Mononuclear cell (primary cell): Measurements from ENCODE around the gene OSBPL6. TPM values are rescaled to one million over a fixed set of nuclear protein-coding genes. Genes with fewer than 3 reads are reported as not detected.
"Not testable (repeated sequence)": the region's sequence is repeated elsewhere in the genome, so short reads cannot be mapped to it uniquely, and the experiment has no call there.

Experiments
- H3K27me3 ChIP-seq: 2 replicates; pipeline ENCODE4 v1.6.0; 2011; ENCODE audit warnings: low read length, control low read depth; ENCODE audit not compliant: insufficient read depth
- H3K4me1 ChIP-seq: 2 replicates; pipeline ENCODE4 v1.5.1; 2011; ENCODE audit warnings: mild to moderate bottlenecking, low read length, control low read depth; ENCODE audit not compliant: insufficient read depth
- H3K4me3 ChIP-seq: 2 replicates; pipeline ENCODE4 v1.5.1; 2011; ENCODE audit warnings: mild to moderate bottlenecking, low read length, moderate library complexity
- H3K9me3 ChIP-seq: 2 replicates; pipeline ENCODE4 v1.5.1; 2011; ENCODE audit warnings: low read depth, mild to moderate bottlenecking, control low read depth, low read length
- total RNA-seq: library from RNA; depleted of rRNA; stranded (reverse); fragments of >200 nt; gene quantifications from one replicate; pipeline ENCODE4 v1.2.3, GENCODE V29; 2012

Gene OSBPL6
- total RNA-seq, 1 donor = 0.21 TPM

DNA sequence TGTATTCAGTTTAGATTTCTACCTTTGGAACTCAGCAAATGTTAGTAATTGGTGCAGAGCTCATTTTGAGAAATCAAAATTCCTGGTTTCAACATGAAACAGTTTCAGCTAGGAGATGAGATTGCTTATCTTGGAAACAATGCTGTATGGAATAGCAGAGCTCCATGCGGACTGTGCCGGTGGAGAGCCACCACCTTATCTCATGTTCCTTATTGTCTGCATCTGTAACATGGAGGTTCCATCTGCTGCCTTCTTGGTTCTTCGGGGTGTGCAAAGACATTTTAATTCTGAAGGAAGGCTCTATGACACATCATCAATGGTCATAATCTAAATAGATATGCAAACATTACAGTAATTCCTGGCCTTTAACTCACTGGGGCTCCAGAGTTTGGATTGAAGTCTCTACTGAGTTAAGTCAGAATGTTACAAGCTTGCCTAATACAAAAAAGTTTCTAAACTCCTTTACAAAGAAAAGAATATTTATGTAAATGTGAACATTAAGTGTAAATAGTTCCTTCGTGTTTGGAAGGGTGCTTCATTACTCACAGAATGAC is 191.4 kb downstream of the OSBPL6 start:
- Histone ChIP-seq H3K4me1 (no peaks in the 10 kb centered on the region), H3K27me3 (no peaks in the 10 kb centered on the region), H3K4me3 (no peak overlapping the region), H3K9me3 (no peaks in the 10 kb centered on the region)

GRCh38 chr2:178386986-178387597 is 192.8 kb downstream of the OSBPL6 start:
- H3K9me3 ChIP-seq = no peaks in the 10 kb centered on the region
- no peak overlapping the region for H3K4me3 ChIP-seq
- H3K27me3 ChIP-seq = no peaks in the 10 kb centered on the region
- H3K4me1 ChIP-seq = no peaks in the 10 kb centered on the region

DNA sequence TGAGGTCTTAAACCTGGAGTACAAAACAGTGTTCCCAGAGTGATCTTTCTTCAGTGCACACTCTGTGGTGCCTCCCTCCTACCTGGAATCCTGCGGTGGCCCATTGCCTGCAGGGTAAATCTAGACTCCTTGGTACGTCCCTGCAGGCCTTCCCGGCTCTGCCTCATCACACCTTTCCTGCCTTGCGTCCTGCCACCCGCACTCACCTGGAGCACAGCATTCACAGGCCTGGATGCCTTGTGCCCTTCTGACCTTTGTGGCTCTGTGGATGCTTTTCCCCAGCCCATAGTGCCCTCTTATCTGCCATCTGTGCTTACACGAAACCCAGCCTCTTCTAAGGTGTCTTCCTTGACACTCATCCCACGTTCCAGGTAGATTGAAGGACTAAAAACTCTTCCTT is 194.0 kb downstream of the OSBPL6 start:
- Histone ChIP-seq H3K4me3 (no peak overlapping the region), H3K4me1 (no peaks in the 10 kb centered on the region), H3K9me3 (no peaks in the 10 kb centered on the region)

GRCh38 chr2:178391701-178392100 is 197.4 kb downstream of the OSBPL6 start:
- Histone ChIP-seq H3K4me1 (no peaks in the 10 kb centered on the region), H3K4me3 (no peak overlapping the region), H3K27me3 (no peaks in the 10 kb centered on the region), H3K9me3 (no peaks in the 10 kb centered on the region)

More for the DNA sequence above, 194.0 kb downstream of the OSBPL6 start:
- no peaks in the 10 kb centered on the region for H3K27me3 ChIP-seq

DNA sequence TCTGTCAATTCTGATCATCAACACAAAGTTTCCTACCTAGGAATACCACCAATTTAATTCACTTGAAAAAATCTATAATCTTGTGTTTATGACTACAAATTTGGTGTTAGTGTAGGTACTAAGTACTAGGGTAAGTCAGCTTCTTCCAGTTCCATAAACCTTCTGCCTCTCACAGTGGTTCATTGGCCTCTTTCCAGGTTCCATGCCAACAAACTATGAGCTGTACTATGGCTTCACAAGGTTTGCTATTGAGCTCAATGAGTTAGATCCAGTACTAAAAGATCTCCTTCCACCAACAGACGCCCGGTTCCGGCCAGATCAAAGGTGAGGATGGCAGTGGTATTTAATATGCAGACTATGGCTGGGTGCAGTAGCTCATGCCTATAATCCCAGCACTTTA is 197.9 kb downstream of the OSBPL6 start:
- Histone ChIP-seq H3K27me3 (no peaks in the 10 kb centered on the region), H3K9me3 (no peaks in the 10 kb centered on the region), H3K4me3 (no peak overlapping the region), H3K4me1 (no peaks in the 10 kb centered on the region)

- Histone ChIP-seq H3K4me3 (no peak overlapping the region), H3K4me1 (no peaks in the 10 kb centered on the region), H3K27me3 (no peaks in the 10 kb centered on the region), H3K9me3 (no peaks in the 10 kb centered on the region)
Measured at GRCh38 chr2:178394859-178395258, 200.5 kb downstream of the OSBPL6 start.

DNA sequence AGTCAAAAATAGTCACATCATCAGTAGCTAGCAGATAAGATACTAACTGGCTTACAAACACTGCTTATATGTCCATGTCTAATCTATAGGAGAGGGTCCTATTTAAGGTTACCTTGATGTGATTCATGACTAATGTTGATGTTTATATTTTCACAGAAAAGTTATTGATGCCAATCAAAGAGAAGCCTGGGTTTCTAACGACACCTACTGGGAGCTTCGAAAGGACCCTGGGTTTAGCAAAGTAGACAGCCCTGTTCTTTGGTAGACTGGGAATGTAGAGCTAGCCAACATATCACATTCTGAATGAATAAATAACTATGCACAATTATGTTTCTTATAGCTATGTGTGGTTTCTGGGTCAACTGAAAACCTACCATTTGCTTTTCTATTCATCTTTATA is 201.0 kb downstream of the OSBPL6 start:
- Histone ChIP-seq H3K4me3 (no peak overlapping the region), H3K4me1 (no peaks in the 10 kb centered on the region), H3K27me3 (no peaks in the 10 kb centered on the region), H3K9me3 (no peaks in the 10 kb centered on the region)

GRCh38 chr2:178395941-178396570 is 201.7 kb downstream of the OSBPL6 start:
- no peak overlapping the region for H3K4me3 ChIP-seq
- H3K9me3 ChIP-seq = no peaks in the 10 kb centered on the region
- no peaks in the 10 kb centered on the region for H3K4me1 ChIP-seq
- H3K27me3 ChIP-seq = no peaks in the 10 kb centered on the region

DNA sequence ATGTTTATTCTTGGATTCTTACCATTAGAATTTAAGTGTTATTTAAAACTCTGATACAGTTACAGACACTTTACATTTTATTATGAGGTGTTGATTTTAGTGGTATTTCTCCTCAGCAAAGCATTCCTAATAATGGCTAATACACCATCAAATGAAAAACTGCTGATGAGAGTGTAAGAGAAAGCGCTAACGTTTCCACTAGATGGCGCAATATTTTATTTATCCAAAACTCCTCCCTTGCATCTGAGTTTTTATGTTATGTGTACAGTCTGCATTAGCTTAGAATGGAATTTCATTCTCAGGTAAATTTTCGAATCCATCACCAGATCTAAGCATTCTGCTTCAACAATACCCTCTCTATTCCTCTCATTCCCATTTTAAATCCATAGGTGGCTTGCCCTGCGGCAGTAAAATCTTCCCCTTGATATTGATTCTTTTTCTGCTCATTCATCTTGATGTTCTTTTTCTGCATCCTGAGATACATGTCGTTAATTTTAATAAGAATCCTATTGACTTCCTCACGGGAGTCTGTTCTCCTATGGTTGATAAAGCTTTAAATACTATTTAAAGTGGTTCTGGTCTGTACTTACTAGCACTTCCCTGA is 202.8 kb downstream of the OSBPL6 start:
- no peaks in the 10 kb centered on the region for H3K9me3 ChIP-seq
- H3K27me3 ChIP-seq = no peaks in the 10 kb centered on the region
- no peaks in the 10 kb centered on the region for H3K4me1 ChIP-seq
- H3K4me3 ChIP-seq = no peak overlapping the region

- H3K4me1 ChIP-seq = no peaks in the 10 kb centered on the region
Measured at GRCh38 chr2:178401994-178402437, 207.7 kb downstream of the OSBPL6 start.

DNA sequence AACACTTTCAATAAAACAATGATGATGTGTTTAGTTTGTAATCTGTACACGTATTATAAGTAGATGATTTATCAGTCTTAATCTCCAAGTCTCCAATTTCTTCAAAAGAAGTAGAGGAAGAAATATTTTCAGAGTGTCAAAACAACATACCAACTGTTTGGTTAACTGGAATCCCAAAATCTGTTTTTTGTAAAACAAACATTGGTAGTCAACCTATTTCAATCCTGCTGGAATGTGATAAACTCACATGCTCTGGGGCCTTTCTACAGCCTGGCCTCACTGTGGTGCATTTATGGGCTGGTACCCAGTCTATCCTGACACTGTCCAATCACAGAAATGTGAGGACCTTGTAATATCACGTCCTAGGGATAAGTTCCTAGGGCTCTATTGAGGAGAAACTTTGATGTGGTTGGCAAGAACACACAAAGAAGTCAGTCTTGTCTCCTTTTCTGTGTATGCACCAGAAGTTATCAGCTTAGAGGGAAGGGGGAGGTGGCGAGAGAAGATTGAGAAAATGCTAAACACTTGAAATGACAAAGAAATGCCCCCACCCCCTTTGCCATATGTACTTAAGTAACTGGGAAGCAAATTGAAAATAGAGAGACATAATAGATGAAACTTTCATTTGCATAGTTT is 209.5 kb downstream of the OSBPL6 start:
- Histone ChIP-seq H3K4me1 (no peaks in the 10 kb centered on the region), H3K4me3 (no peak overlapping the region), H3K9me3 (no peaks in the 10 kb centered on the region), H3K27me3 (no peaks in the 10 kb centered on the region)

More at GRCh38 chr2:178401994-178402437, 207.7 kb downstream of the OSBPL6 start:
- Histone ChIP-seq H3K4me3 (no peak overlapping the region), H3K27me3 (no peaks in the 10 kb centered on the region), H3K9me3 (no peaks in the 10 kb centered on the region)

- H3K4me3 ChIP-seq = no peak overlapping the region
- no peaks in the 10 kb centered on the region for H3K4me1 ChIP-seq
- no peaks in the 10 kb centered on the region for H3K9me3 ChIP-seq
- H3K27me3 ChIP-seq = no peaks in the 10 kb centered on the region
Measured at GRCh38 chr2:178404368-178404767, 210.1 kb downstream of the OSBPL6 start.

GRCh38 chr2:178409261-178409660 is 214.9 kb downstream of the OSBPL6 start:
- Histone ChIP-seq H3K4me1 (peaks cover 4% of the 10 kb centered on the region), H3K27me3 (no peaks in the 10 kb centered on the region), H3K4me3 (no peak overlapping the region), H3K9me3 (no peaks in the 10 kb centered on the region)

- H3K27me3 ChIP-seq = no peaks in the 10 kb centered on the region
- peaks cover 14% of the 10 kb centered on the region for H3K4me1 ChIP-seq
- H3K4me3 ChIP-seq = no peak overlapping the region
- H3K9me3 ChIP-seq = no peaks in the 10 kb centered on the region
Measured at GRCh38 chr2:178412047-178412446, 217.7 kb downstream of the OSBPL6 start.

GRCh38 chr2:178412453-178412852 is 218.1 kb downstream of the OSBPL6 start:
- not testable (repeated sequence) for H3K27me3 ChIP-seq, H3K9me3 ChIP-seq, H3K4me3 ChIP-seq
- H3K4me1 ChIP-seq = peaks cover 14% of the 10 kb centered on the region
